Activated naive CD8-positive, alpha-beta T cell treated with anti-CD3 and anti-CD28 coated beads, Interleukin-2, amount 10 ng/mL, durations not matched to agents 7 days and 5 days (primary cell): ENCODE results near the gene KCNQ4. TPM values are rescaled to one million over a fixed set of nuclear protein-coding genes. Genes with fewer than 3 reads are reported as not detected.

Source experiments
- ATAC-seq: fragments of 150-1000 bp; cut with Tn5 transposase; one replicate; pipeline ENCODE4 v1.10.0; 2021; ENCODE audit warnings: low read depth, moderate library complexity
- POLR2A ChIA-PET: fragments of 350-600 bp; sonication (Branson Sonifier 250); formaldehyde crosslinking; loops from one replicate; lab custom pipeline; 2021; ENCODE audit warnings: antibody characterized with exemption; lab: Charles Lee
- DNase-seq: peaks from one replicate; pipeline ENCODE4 v3.0.0; 2021
- H3K27ac Mint-ChIP-seq: one replicate; pipeline ENCODE4 v1.8.0; 2022; ENCODE audit warnings: mild to moderate bottlenecking, mixed read lengths
- H3K27me3 Mint-ChIP-seq: one replicate; pipeline ENCODE4 v1.8.0; 2022; ENCODE audit warnings: mild to moderate bottlenecking, moderate library complexity, mixed read lengths
- H3K36me3 Mint-ChIP-seq: one replicate; pipeline ENCODE4 v1.8.0; 2021; ENCODE audit warnings: mild to moderate bottlenecking, mixed read lengths
- H3K4me1 Mint-ChIP-seq: one replicate; pipeline ENCODE4 v1.8.0; 2021; ENCODE audit warnings: mixed read lengths
- H3K4me3 Mint-ChIP-seq: one replicate; pipeline ENCODE4 v1.8.0; 2022; ENCODE audit warnings: mild to moderate bottlenecking, moderate library complexity, mixed read lengths
- H3K9me3 Mint-ChIP-seq: one replicate; pipeline ENCODE4 v1.8.0; 2021; ENCODE audit warnings: mixed read lengths
- total RNA-seq, 2 experiments: library from RNA; stranded (reverse); gene quantifications; one replicate each; pipeline ENCODE4 v1.2.3, GENCODE V29; 2021

KCNQ4 gene
- total RNA-seq, 2 experiments from 2014 or later = 1.2 to 1.5 TPM

DNA sequence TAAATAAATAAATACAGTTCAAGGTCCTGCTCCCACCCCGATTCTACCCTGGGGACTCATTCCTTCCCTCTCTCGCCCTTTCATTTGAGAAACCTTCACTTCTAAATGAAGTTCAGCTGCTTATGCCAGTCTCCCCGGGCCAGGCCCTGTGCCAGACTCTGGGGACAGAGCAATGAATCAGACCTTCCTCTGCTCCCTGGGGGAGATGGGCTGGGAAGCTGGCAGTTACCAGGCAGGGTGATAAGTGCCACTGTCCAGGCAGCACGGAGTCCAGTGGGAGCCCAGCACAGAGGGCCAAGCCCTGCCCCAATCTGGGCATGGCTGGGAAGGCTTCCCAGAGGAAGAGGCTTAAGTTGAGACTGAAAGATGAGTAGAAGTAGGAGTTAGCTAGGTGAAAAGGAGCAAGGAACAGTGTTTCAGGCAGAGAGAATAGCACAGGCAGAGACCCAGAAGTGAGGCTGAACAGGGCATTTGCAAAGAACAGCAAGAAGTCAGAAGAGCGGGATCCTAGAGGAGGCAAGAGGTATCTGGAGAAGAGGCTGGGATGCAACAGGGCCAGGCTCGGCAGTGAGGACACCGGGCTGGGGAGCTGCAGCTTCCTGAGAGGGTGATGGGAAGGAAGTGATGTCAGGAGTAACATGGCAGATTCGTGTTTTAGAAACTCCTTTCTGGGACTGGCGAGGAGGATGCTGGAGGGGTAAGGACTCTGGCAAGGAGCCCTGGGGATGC is 13.5 kb downstream of the KCNQ4 start:
- H3K4me1 Mint-ChIP-seq = peaks cover 45% of the 10 kb centered on the region
- H3K9me3 Mint-ChIP-seq = no peaks in the 10 kb centered on the region
- H3K36me3 Mint-ChIP-seq = no peaks in the 10 kb centered on the region
- no peaks in the 10 kb centered on the region for H3K27me3 Mint-ChIP-seq
- ATAC-seq (no peak), DNase-seq (no peak)
- peak overlapping the region; percentile 64 for H3K4me3 Mint-ChIP-seq
- H3K27ac Mint-ChIP-seq = peak overlapping the region; percentile 84
- POLR2A ChIA-PET = interaction anchor here (0.9 to 3.1 kb wide), 7 partner anchors 10 to 106 kb away, joined by 4 to 15 read pairs (median 6); partner anchors contain the start of genes CITED4 and NFYC

DNA sequence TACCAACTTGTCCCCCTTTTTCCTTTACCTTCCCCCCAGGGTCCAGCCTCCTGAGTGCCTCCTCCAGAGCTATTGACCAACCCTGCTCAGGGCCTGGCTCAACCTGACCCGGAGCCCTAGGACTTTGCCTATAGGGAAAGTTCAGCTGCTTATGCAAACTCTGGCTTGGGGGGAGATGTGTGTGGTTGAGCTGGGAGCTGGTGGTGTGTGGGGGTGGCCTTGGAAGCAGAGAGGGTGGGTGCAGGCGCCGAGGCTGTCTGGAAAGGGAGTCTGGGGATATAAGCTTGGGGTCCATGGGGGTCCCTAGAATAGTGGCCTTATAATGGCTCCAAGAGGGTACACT is 14.1 kb downstream of the KCNQ4 start:
- POLR2A ChIA-PET = interaction anchor here (0.9 to 3.1 kb wide), 6 partner anchors 11 to 106 kb away, joined by 4 to 15 read pairs (median 6); partner anchors contain the start of genes CITED4 and NFYC
- Mint-ChIP-seq H3K9me3 (no peaks in the 10 kb centered on the region), H3K36me3 (no peaks in the 10 kb centered on the region), H3K4me1 (peaks cover 46% of the 10 kb centered on the region), H3K27me3 (no peaks in the 10 kb centered on the region), H3K4me3 (peak overlapping the region; percentile 64), H3K27ac (peak overlapping the region; percentile 84)
- ATAC-seq = no peak
- no peak for DNase-seq

GRCh38 chr1:40798366-40799281 is 15.0 kb downstream of the KCNQ4 start:
- Mint-ChIP-seq H3K4me3 (no peak overlapping the region), H3K27me3 (no peaks in the 10 kb centered on the region), H3K27ac (no peak overlapping the region), H3K36me3 (no peaks in the 10 kb centered on the region), H3K4me1 (peaks cover 45% of the 10 kb centered on the region), H3K9me3 (no peaks in the 10 kb centered on the region)
- ATAC-seq (no peak), DNase-seq (no peak)
- POLR2A ChIA-PET = interaction anchor here (0.6 to 2.4 kb wide), 4 partner anchors 20 to 107 kb away, joined by 4 to 6 read pairs (median 5); partner anchors contain the start of gene NFYC

DNA sequence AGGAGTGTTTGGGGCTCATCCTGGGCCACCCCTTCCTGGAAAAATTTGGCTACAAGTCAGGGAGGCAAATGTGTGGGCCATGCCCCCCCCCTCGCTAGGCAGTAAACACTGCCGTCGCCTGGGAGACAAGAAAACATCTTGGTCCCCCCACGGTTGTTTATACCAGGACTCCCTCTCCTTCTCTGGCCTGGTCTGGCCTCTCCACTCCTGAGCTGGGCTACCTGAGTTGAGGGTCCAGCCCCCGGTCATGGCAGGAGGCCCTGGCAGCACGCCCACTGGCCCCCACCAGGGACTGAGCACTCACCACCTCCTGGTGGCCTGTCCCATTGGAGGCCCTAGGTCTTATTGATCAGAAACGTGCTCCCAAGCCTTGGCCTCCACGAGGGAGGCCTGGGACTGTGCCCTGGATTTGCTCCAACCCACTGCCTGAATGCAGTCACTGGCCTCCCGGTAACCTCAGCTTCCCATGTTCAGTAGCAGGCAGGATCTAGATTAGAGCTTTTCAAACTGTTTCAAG is 15.8 kb downstream of the KCNQ4 start:
- H3K4me1 Mint-ChIP-seq = peaks cover 37% of the 10 kb centered on the region
- POLR2A ChIA-PET = no interaction called here
- DNase-seq (no peak), ATAC-seq (no peak)
- no peaks in the 10 kb centered on the region for H3K9me3 Mint-ChIP-seq
- no peaks in the 10 kb centered on the region for H3K36me3 Mint-ChIP-seq
- H3K27ac Mint-ChIP-seq = no peak overlapping the region
- H3K4me3 Mint-ChIP-seq = no peak overlapping the region
- no peaks in the 10 kb centered on the region for H3K27me3 Mint-ChIP-seq

DNA sequence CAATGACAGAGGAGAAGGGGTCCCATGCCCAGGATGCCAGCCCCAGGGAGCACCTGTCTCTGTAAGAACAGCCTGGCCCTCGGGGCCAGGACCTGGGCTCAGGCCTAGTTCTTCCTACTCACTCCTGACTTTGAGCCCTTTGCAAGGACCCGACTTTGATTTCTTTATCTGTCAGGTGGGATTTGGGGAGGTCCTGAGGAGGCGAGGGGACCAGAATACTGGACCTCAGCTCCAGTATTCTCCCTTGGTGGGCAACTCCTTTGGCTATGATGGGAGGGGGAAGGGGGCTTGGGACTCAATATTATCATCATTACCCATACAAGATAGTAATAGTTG is 18.1 kb downstream of the KCNQ4 start:
- POLR2A ChIA-PET = interaction anchor here (0.5 kb wide), 1 partner anchor 109 kb away, joined by 3 read pairs; no protein-coding TSS in a partner anchor
- no peak for ATAC-seq
- no peak for DNase-seq

GRCh38 chr1:40802078-40802741 is 18.6 kb downstream of the KCNQ4 start:
- Mint-ChIP-seq H3K36me3 (no peaks in the 10 kb centered on the region), H3K4me3 (peak overlapping the region; percentile 65), H3K27ac (no peak overlapping the region), H3K27me3 (peaks cover 1% of the 10 kb centered on the region), H3K9me3 (no peaks in the 10 kb centered on the region), H3K4me1 (peaks cover 20% of the 10 kb centered on the region)
- DNase-seq = peak; percentile 90
- peak; percentile 83 for ATAC-seq
- POLR2A ChIA-PET = no interaction called here

More for the DNA sequence above, 18.1 kb downstream of the KCNQ4 start:
- no peak overlapping the region for H3K27ac Mint-ChIP-seq
- H3K4me1 Mint-ChIP-seq = peaks cover 24% of the 10 kb centered on the region
- H3K9me3 Mint-ChIP-seq = no peaks in the 10 kb centered on the region
- H3K36me3 Mint-ChIP-seq = no peaks in the 10 kb centered on the region
- peaks cover 1% of the 10 kb centered on the region for H3K27me3 Mint-ChIP-seq
- peak overlapping the region; percentile 65 for H3K4me3 Mint-ChIP-seq

GRCh38 chr1:40802742-40803113 is 19.1 kb downstream of the KCNQ4 start:
- POLR2A ChIA-PET = no interaction called here
- peak; percentile 3 for ATAC-seq
- Mint-ChIP-seq H3K27me3 (peaks cover 1% of the 10 kb centered on the region), H3K36me3 (no peaks in the 10 kb centered on the region), H3K9me3 (no peaks in the 10 kb centered on the region), H3K4me1 (peaks cover 15% of the 10 kb centered on the region), H3K4me3 (peak overlapping the region; percentile 60), H3K27ac (peak overlapping the region; percentile 48)
- DNase-seq = no peak

- POLR2A ChIA-PET = no interaction called here
- Mint-ChIP-seq H3K27ac (no peak overlapping the region), H3K27me3 (peaks cover 1% of the 10 kb centered on the region), H3K9me3 (no peaks in the 10 kb centered on the region), H3K4me1 (peaks cover 14% of the 10 kb centered on the region), H3K36me3 (no peaks in the 10 kb centered on the region), H3K4me3 (no peak overlapping the region)
- no peak for ATAC-seq
- DNase-seq = no peak
These were observed 19.9 kb downstream of the KCNQ4 start for GRCh38 chr1:40803447-40803846.

DNA sequence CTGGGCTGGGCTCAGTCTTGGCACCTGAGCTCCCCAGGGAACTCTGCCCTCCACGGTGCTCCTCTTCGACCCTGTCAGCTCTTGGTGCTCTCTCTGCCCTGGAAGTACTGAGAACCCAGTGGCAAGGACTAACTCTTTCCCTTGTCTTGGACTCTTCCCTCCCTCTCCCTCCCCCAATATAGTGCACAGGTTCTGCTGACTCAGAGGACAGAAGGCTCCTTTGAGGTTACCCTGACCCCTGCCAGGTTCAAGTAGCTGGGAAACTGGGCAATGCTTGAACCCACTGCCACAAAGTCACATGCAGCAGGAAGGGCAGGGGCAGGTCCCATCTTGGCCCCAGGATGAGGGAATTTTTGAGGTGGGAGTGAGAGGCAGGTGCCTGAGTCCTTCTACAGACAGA is 20.3 kb downstream of the KCNQ4 start:
- no peak overlapping the region for H3K4me3 Mint-ChIP-seq
- POLR2A ChIA-PET = no interaction called here
- H3K27me3 Mint-ChIP-seq = peaks cover 1% of the 10 kb centered on the region
- H3K4me1 Mint-ChIP-seq = peaks cover 15% of the 10 kb centered on the region
- H3K27ac Mint-ChIP-seq = no peak overlapping the region
- H3K36me3 Mint-ChIP-seq = no peaks in the 10 kb centered on the region
- no peak for ATAC-seq
- no peak for DNase-seq
- H3K9me3 Mint-ChIP-seq = no peaks in the 10 kb centered on the region

DNA sequence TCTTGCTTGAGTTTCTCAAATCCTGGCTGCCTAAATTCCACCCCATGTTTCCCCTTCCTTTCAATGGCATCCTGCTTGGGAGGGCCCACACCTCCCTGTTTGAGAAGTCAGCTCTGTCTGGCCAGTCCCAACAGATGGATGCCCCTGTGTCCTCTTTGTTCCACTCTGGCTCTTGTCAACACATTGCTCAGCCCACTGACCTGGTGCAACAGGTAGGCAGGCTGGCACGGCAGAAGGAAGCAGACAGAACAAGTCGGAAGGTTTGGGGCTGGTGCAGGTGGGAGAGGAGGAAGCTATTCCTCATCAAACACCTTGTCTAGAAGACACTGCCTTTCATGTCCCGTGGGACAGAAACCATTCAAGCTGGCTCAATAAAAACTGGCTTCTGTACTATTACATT is 22.7 kb downstream of the KCNQ4 start:
- Mint-ChIP-seq H3K36me3 (no peaks in the 10 kb centered on the region), H3K27me3 (peaks cover 1% of the 10 kb centered on the region), H3K4me3 (no peak overlapping the region), H3K4me1 (peaks cover 22% of the 10 kb centered on the region), H3K27ac (no peak overlapping the region), H3K9me3 (no peaks in the 10 kb centered on the region)
- no peak for DNase-seq
- ATAC-seq = no peak
- POLR2A ChIA-PET = no interaction called here

DNA sequence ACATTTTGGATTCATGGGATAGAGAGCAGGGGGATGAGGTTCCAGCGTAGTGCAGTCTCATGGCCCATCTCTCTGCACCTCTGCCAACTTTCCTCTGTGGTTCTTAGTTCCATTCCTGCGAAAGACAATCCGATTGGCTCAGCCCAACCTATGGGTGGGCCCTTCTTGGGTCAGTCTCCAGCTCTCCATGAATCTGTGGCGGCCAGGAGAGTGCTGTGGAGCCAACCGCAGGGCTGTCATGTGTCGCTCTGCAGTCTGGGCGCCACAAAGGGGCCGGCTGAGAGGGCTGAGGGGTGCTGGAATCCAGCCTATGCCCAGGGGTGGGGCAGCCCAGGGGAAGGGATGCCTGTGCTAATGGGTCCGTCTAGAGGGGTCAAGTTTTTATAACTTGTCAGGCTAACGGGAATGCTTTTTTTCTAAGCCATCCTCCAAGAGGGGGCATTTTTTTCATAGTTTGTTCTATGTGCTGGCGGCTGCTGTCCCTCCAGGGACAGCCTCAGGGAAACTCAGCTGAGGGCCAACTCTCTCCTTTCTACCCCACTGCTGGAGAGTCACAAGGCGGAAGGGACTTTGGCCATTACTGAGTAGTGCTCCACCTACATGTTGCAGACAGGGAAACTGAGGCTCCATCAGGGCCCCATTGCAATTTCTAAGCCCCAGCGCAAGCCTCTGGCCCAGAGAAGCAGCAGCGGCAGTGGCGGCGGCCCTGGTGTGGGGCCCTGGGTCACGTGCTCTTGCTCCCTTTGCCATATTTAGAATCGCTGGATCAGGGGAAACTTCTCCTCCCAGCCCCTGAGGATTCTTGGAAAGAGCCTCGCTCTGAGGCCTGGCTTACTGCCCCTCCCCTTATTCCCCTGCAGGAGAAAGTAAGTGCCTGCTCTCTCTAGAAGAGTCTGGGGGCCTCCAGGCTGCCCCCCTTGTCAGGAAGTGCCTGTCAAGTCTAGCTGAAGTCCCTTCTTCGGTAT is 23.4 kb downstream of the KCNQ4 start:
- POLR2A ChIA-PET = no interaction called here
- no peak overlapping the region for H3K4me3 Mint-ChIP-seq
- ATAC-seq (no peak), DNase-seq (no peak)
- peaks cover 15% of the 10 kb centered on the region for H3K4me1 Mint-ChIP-seq
- peaks cover 1% of the 10 kb centered on the region for H3K27me3 Mint-ChIP-seq
- H3K36me3 Mint-ChIP-seq = no peaks in the 10 kb centered on the region
- H3K9me3 Mint-ChIP-seq = no peaks in the 10 kb centered on the region
- H3K27ac Mint-ChIP-seq = no peak overlapping the region

DNA sequence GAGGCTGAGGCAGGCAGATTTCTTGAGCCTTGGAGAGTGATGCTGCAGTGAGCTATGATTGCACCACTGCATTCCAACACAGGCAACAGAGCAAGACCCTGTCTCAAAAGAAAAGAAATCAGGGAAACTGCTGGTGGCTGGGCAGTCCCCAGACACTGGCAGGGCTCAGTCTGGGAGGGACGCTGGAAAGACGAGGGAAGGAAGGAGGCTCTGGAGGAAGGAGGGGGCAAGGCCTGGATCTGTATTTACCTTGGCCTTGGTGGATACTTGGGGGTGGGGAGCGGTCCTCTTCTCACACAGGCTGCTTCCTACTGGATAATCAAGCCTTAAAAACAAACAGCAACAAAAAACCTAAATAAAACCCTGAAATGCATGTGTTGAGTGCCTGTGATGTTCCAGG is 24.4 kb downstream of the KCNQ4 start:
- POLR2A ChIA-PET = no interaction called here
- Mint-ChIP-seq H3K4me3 (no peak overlapping the region), H3K27ac (no peak overlapping the region)

More for the DNA sequence above, 24.4 kb downstream of the KCNQ4 start:
- DNase-seq (no peak), ATAC-seq (no peak)
- no peaks in the 10 kb centered on the region for H3K9me3 Mint-ChIP-seq
- H3K27me3 Mint-ChIP-seq = peaks cover 1% of the 10 kb centered on the region
- no peaks in the 10 kb centered on the region for H3K36me3 Mint-ChIP-seq
- peaks cover 12% of the 10 kb centered on the region for H3K4me1 Mint-ChIP-seq
